Mammary epithelial cell (primary cell): ENCODE measurements around the gene ANKRD11.

Experiments
- EZH2 ChIP-seq: IDR thresholded peaks from 2 replicates; pipeline ENCODE4 v1.6.1; 2012; ENCODE audit warnings: low read length, inconsistent platforms, borderline replicate concordance
- TF ChIP-seq, protein P1 (sequence below), 2 donors: IDR thresholded peaks in 1 of 2; conservative IDR thresholded peaks in 1 of 2; 2 replicates each; pipeline ENCODE4 v1.5.1; 2011 to 2012; ENCODE audit warnings: inconsistent platforms in 2 of 2, low read length in 2 of 2, mild to moderate bottlenecking in 2 of 2, control low read depth in 1 of 2, low read depth in 1 of 2; ENCODE audit not compliant: insufficient read depth in 1 of 2; ENCODE audit errors: extremely low read depth in 1 of 2

DNA sequence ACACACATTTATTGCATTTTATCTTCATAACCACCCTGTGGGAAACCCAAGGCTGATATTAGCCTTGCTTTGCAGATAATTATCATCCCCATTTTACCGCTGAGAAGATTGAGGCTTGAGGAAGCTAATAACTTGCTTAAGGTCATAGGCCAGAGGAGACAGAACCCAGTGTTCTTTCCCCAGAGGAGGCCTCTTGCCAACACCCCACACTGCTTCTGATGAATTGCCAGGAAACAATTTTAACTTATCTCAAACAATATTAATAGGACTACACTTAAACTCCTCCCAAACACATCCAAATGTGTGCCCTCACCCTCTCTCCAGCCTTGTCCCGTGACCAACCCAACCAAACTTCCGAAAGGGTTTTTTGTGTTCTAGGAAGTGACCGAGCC is 15.7 kb upstream of the ANKRD11 start:
- TF ChIP-seq, protein P1, sequence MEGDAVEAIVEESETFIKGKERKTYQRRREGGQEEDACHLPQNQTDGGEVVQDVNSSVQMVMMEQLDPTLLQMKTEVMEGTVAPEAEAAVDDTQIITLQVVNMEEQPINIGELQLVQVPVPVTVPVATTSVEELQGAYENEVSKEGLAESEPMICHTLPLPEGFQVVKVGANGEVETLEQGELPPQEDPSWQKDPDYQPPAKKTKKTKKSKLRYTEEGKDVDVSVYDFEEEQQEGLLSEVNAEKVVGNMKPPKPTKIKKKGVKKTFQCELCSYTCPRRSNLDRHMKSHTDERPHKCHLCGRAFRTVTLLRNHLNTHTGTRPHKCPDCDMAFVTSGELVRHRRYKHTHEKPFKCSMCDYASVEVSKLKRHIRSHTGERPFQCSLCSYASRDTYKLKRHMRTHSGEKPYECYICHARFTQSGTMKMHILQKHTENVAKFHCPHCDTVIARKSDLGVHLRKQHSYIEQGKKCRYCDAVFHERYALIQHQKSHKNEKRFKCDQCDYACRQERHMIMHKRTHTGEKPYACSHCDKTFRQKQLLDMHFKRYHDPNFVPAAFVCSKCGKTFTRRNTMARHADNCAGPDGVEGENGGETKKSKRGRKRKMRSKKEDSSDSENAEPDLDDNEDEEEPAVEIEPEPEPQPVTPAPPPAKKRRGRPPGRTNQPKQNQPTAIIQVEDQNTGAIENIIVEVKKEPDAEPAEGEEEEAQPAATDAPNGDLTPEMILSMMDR (conservative IDR thresholded peaks at IDR 0.05 in 1 of 2, IDR thresholded peaks at IDR 0.05 in 1 of 2; ENCODE audit: extremely low read depth in 1 of 2, insufficient read depth in 1 of 2, low read depth in 1 of 2, low read length in 2 of 2) = no peak
- no peak for TF ChIP-seq EZH2
